GM12878 (cell line): ENCODE results near the gene GSTA3.

ENCODE experiments used
- EP300 ChIP-seq, 2 experiments: fragments of 150-350 bp in 1 of 2; IDR thresholded peaks; 2 replicates each; pipeline ENCODE4 v1.6.1; 2011 to 2012; ENCODE audit warnings: low read depth in 2 of 2, low read length in 2 of 2, borderline replicate concordance in 1 of 2, improper control_type of control experiment in 1 of 2, inconsistent platforms in 1 of 2; ENCODE audit not compliant: control insufficient read depth in 1 of 2
- EZH2 ChIP-seq: IDR thresholded peaks from 2 replicates; pipeline ENCODE4 v1.6.1; 2012; ENCODE audit warnings: low read depth, mild to moderate bottlenecking, control low read depth, inconsistent platforms, low read length, borderline replicate concordance; ENCODE audit not compliant: control insufficient read depth
- JUNB ChIP-seq: IDR thresholded peaks from 2 replicates; pipeline ENCODE4 v1.6.1; 2016; ENCODE audit warnings: antibody characterized with exemption, mild to moderate bottlenecking
- JUND ChIP-seq: IDR thresholded peaks from 2 replicates; pipeline ENCODE4 v1.6.1; 2012; ENCODE audit warnings: low read depth, mild to moderate bottlenecking, low read length, improper control_type of control experiment, moderate library complexity
- KDM1A ChIP-seq: fragments of 200-600 bp; sonication (generic); IDR thresholded peaks from 2 replicates; pipeline ENCODE4 v1.6.1; 2016; ENCODE audit warnings: borderline replicate concordance
- NFYB ChIP-seq: IDR thresholded peaks from 2 replicates; pipeline ENCODE4 v1.6.1; 2011; ENCODE audit warnings: low read depth, mild to moderate bottlenecking, low read length, improper control_type of control experiment, moderate library complexity; ENCODE audit not compliant: insufficient read depth
- RFX5 ChIP-seq: IDR thresholded peaks from 2 replicates; pipeline ENCODE4 v1.6.1; 2011; ENCODE audit warnings: low read depth, low read length, improper control_type of control experiment
- TBL1XR1 ChIP-seq: IDR thresholded peaks from 2 replicates; pipeline ENCODE4 v1.6.1; 2012; ENCODE audit warnings: low read depth, low read length, improper control_type of control experiment
- TCF3 ChIP-seq: IDR thresholded peaks from 2 replicates; pipeline ENCODE4 v1.6.1; 2012; ENCODE audit warnings: low read depth, mild to moderate bottlenecking, low read length, borderline replicate concordance; ENCODE audit not compliant: insufficient read depth
- YY1 ChIP-seq: IDR thresholded peaks from 2 replicates; pipeline ENCODE4 v1.6.1; 2011; ENCODE audit warnings: low read depth, mild to moderate bottlenecking, low read length
- TF ChIP-seq, protein P1 (sequence below): fragments of 450-650 bp; formaldehyde crosslinking; IDR thresholded peaks from 2 replicates; pipeline ENCODE4 v1.4.0; 2022; ENCODE audit warnings: mild to moderate bottlenecking, moderate library complexity
- TF ChIP-seq, protein P2 (sequence below), 3 experiments: IDR thresholded peaks in 2 of 3; conservative IDR thresholded peaks in 1 of 3; 2 replicates each; pipeline ENCODE4 v1.5.1; 2011; ENCODE audit warnings: low read depth in 3 of 3, low read length in 3 of 3, mild to moderate bottlenecking in 3 of 3, control low read depth in 2 of 3, moderate library complexity in 2 of 3, inconsistent platforms in 1 of 3, mixed read lengths in 1 of 3; ENCODE audit not compliant: control insufficient read depth in 2 of 3, insufficient read depth in 1 of 3; ENCODE audit errors: extremely low read depth in 1 of 3
- TF ChIP-seq, protein P3 (sequence below): fragments of 450-650 bp; IDR thresholded peaks from 2 replicates; pipeline ENCODE4 v1.6.1; 2017; ENCODE audit warnings: antibody characterized with exemption, mild to moderate bottlenecking, moderate library complexity

DNA sequence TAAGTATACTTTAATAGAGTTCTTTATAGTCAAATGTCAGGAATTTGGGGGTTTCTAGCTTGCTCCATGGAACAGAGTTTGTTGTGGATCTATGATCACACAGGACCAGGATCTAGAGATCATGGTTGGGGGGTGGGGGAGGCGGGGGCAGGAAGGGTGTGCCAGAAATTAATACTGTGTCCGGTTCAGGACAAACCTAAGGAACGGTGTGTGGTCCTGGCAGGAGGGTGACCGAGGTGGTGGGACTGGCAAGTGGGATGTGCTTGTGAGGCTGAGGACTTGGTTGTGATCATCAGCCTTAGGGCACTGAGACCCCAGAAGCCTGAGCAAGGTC, 27.9 kb downstream of the GSTA3 start:
- TF ChIP-seq TCF3 (no peak), NFYB (no peak), EP300 (IDR thresholded peaks at IDR 0.05; ENCODE audit: borderline replicate concordance in 1 of 2, control insufficient read depth in 1 of 2, low read depth in 2 of 2, low read length in 2 of 2) (no peak), JUND (no peak), YY1 (no peak), RFX5 (no peak), EZH2 (no peak), KDM1A (no peak), TBL1XR1 (no peak), JUNB (no peak)
- TF ChIP-seq, protein P1, sequence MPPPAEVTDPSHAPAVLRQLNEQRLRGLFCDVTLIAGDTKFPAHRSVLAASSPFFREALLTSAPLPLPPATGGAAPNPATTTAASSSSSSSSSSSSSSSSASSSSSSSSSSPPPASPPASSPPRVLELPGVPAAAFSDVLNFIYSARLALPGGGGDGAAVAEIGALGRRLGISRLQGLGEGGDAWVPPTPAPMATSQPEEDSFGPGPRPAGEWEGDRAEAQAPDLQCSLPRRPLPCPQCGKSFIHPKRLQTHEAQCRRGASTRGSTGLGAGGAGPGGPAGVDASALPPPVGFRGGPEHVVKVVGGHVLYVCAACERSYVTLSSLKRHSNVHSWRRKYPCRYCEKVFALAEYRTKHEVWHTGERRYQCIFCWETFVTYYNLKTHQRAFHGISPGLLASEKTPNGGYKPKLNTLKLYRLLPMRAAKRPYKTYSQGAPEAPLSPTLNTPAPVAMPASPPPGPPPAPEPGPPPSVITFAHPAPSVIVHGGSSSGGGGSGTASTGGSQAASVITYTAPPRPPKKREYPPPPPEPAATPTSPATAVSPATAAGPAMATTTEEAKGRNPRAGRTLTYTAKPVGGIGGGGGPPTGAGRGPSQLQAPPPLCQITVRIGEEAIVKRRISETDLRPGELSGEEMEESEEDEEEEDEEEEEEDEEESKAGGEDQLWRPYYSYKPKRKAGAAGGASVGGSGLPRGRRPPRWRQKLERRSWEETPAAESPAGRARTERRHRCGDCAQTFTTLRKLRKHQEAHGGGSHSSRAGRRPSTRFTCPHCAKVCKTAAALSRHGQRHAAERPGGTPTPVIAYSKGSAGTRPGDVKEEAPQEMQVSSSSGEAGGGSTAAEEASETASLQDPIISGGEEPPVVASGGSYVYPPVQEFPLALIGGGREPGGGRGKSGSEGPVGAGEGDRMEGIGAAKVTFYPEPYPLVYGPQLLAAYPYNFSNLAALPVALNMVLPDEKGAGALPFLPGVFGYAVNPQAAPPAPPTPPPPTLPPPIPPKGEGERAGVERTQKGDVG (CRISPR knock-in tag), result no peak
- TF ChIP-seq, protein P2, sequence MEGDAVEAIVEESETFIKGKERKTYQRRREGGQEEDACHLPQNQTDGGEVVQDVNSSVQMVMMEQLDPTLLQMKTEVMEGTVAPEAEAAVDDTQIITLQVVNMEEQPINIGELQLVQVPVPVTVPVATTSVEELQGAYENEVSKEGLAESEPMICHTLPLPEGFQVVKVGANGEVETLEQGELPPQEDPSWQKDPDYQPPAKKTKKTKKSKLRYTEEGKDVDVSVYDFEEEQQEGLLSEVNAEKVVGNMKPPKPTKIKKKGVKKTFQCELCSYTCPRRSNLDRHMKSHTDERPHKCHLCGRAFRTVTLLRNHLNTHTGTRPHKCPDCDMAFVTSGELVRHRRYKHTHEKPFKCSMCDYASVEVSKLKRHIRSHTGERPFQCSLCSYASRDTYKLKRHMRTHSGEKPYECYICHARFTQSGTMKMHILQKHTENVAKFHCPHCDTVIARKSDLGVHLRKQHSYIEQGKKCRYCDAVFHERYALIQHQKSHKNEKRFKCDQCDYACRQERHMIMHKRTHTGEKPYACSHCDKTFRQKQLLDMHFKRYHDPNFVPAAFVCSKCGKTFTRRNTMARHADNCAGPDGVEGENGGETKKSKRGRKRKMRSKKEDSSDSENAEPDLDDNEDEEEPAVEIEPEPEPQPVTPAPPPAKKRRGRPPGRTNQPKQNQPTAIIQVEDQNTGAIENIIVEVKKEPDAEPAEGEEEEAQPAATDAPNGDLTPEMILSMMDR (IDR thresholded peaks at IDR 0.05 in 2 of 3, conservative IDR thresholded peaks at IDR 0.05 in 1 of 3; ENCODE audit: control insufficient read depth in 2 of 3, extremely low read depth in 1 of 3, insufficient read depth in 1 of 3, low read depth in 3 of 3, low read length in 3 of 3), result no peak
- TF ChIP-seq, protein P3, sequence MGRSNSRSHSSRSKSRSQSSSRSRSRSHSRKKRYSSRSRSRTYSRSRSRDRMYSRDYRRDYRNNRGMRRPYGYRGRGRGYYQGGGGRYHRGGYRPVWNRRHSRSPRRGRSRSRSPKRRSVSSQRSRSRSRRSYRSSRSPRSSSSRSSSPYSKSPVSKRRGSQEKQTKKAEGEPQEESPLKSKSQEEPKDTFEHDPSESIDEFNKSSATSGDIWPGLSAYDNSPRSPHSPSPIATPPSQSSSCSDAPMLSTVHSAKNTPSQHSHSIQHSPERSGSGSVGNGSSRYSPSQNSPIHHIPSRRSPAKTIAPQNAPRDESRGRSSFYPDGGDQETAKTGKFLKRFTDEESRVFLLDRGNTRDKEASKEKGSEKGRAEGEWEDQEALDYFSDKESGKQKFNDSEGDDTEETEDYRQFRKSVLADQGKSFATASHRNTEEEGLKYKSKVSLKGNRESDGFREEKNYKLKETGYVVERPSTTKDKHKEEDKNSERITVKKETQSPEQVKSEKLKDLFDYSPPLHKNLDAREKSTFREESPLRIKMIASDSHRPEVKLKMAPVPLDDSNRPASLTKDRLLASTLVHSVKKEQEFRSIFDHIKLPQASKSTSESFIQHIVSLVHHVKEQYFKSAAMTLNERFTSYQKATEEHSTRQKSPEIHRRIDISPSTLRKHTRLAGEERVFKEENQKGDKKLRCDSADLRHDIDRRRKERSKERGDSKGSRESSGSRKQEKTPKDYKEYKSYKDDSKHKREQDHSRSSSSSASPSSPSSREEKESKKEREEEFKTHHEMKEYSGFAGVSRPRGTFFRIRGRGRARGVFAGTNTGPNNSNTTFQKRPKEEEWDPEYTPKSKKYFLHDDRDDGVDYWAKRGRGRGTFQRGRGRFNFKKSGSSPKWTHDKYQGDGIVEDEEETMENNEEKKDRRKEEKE, result no peak
